HCT116 (cell line): ENCODE results near the gene NDE1. TPM values are rescaled to one million over a fixed set of nuclear protein-coding genes. Genes with fewer than 3 reads are reported as not detected.

Experiments
- ATAC-seq: fragments of 200-7000 bp; cut with Tn5 transposase; 2 replicates; pipeline ENCODE4 v1.9.1; 2020; ENCODE audit warnings: mild to moderate bottlenecking, moderate library complexity
- BruUV-seq: library from RNA; stranded (reverse); fragments of 400-500 nt; replicated peaks from 2 replicates; lab custom pipeline; 2021; lab: Mats Ljungman, UMichigan
- CTCF ChIA-PET: fragments of 300-600 bp; sonication (Branson Sonifier 250); formaldehyde crosslinking; loops from one replicate; lab custom pipeline; 2021; ENCODE audit warnings: antibody characterized with exemption; lab: Charles Lee
- POLR2A ChIA-PET: fragments of 300-600, 350-600 bp; sonication (Branson Sonifier 250); formaldehyde crosslinking; loops from one replicate; lab custom pipeline; 2021; ENCODE audit warnings: antibody characterized with exemption; lab: Charles Lee
- RAD21 ChIA-PET, 2 experiments: fragments of 300-600 bp; sonication (Branson Sonifier 250); formaldehyde crosslinking; loops; one replicate each; lab custom pipeline; 2023; ENCODE audit warnings: low total read pairs in 2 of 2; ENCODE audit not compliant: uncharacterized antibody in 2 of 2, unreplicated experiment in 2 of 2, low non-redundant PET in 1 of 2; lab: Charles Lee
- DNase-seq: peaks from one replicate; pipeline ENCODE4 v3.0.0-alpha.2; 2010; ENCODE audit warnings: low read depth, low spot score
- H2AFZ ChIP-seq: fragments of 200-600 bp; shearing (Covaris generic), sonication (generic); 2 replicates; pipeline ENCODE4 v1.6.1; 2017; ENCODE audit warnings: low read depth, mixed run types, mixed read lengths, antibody characterized with exemption, low read length; ENCODE audit not compliant: poor library complexity, severe bottlenecking
- H3K27ac ChIP-seq: 2 replicates; pipeline ENCODE4 v1.5.1; 2012; ENCODE audit warnings: low read depth, low read length
- H3K27me3 ChIP-seq: fragments of 200-600 bp; sonication (generic); 2 replicates; pipeline ENCODE4 v1.6.1; 2016; ENCODE audit warnings: mixed run types, low read length, mixed read lengths; ENCODE audit not compliant: insufficient read depth
- H3K36me3 ChIP-seq, 2 experiments: fragments of 200-500 bp in 1 of 2; fragments of 200-600 bp in 1 of 2; sonication (Bioruptor generic) in 1 of 2; sonication (generic) in 1 of 2; 2 replicates each; pipeline versions ENCODE4 v1.5.1 to v1.6.1; 2014 to 2016; ENCODE audit warnings: low read length in 2 of 2, inconsistent platforms in 1 of 2, mixed read lengths in 1 of 2, mixed run types in 1 of 2; ENCODE audit not compliant: insufficient read depth in 2 of 2, control insufficient read depth in 1 of 2
- H3K4me1 ChIP-seq, 2 experiments: fragments of 200-600 bp in 1 of 2; sonication (generic) in 1 of 2; 2 replicates each; pipeline versions ENCODE4 v1.5.1 to v1.6.1; 2012 to 2017; ENCODE audit warnings: low read length in 2 of 2, inconsistent platforms in 1 of 2, mild to moderate bottlenecking in 1 of 2, mixed read lengths in 1 of 2, mixed run types in 1 of 2, moderate library complexity in 1 of 2; ENCODE audit not compliant: insufficient read depth in 2 of 2, control insufficient read depth in 1 of 2
- H3K4me2 ChIP-seq: fragments of 200-600 bp; sonication (generic); 2 replicates; pipeline ENCODE4 v1.6.1; 2017; ENCODE audit warnings: mixed run types, low read length, mixed read lengths
- H3K4me3 ChIP-seq, 2 experiments: fragments of 200-600 bp in 1 of 2; sonication (generic) in 1 of 2; replicated peaks in 1 of 2; 2 replicates each; pipeline ENCODE4 v1.5.1; 2011 to 2016; ENCODE audit warnings: low read length in 2 of 2, control low read depth in 1 of 2, low read depth in 1 of 2, mild to moderate bottlenecking in 1 of 2, mixed read lengths in 1 of 2, mixed run types in 1 of 2
- H3K79me2 ChIP-seq: fragments of 200-600 bp; sonication (generic); 2 replicates; pipeline ENCODE4 v1.6.1; 2017; ENCODE audit warnings: mild to moderate bottlenecking, mixed run types, low read length, moderate library complexity, mixed read lengths; ENCODE audit not compliant: insufficient read depth
- H3K9ac ChIP-seq: fragments of 200-600 bp; sonication (generic); 2 replicates; pipeline ENCODE4 v1.6.1; 2016; ENCODE audit warnings: low read length, mixed read lengths
- H3K9me2 ChIP-seq: fragments of 200-600 bp; sonication (generic), shearing (Covaris generic); 2 replicates; pipeline ENCODE4 v1.6.1; 2017; ENCODE audit warnings: mixed run types, mild to moderate bottlenecking, moderate library complexity; ENCODE audit not compliant: insufficient read depth
- H3K9me3 ChIP-seq, 2 experiments: fragments of 200-500 bp in 1 of 2; fragments of 200-600 bp in 1 of 2; sonication (Bioruptor generic) in 1 of 2; sonication (generic) in 1 of 2; 2 replicates each; pipeline ENCODE4 v1.6.1; 2014 to 2017; ENCODE audit warnings: low read length in 2 of 2, mixed read lengths in 2 of 2, inconsistent platforms in 1 of 2, low read depth in 1 of 2, mild to moderate bottlenecking in 1 of 2, mixed run types in 1 of 2, moderate library complexity in 1 of 2; ENCODE audit not compliant: control insufficient read depth in 1 of 2, insufficient read depth in 1 of 2
- H4K20me1 ChIP-seq: fragments of 200-600 bp; sonication (generic), shearing (Covaris generic); 2 replicates; pipeline ENCODE4 v1.6.1; 2017; ENCODE audit warnings: mixed run types, mild to moderate bottlenecking, moderate library complexity; ENCODE audit not compliant: insufficient read depth
- EZH2phosphoT487 ChIP-seq: fragments of 200-600 bp; IDR thresholded peaks from 2 replicates; pipeline ENCODE4 v1.6.1; 2018; ENCODE audit warnings: antibody characterized with exemption, borderline replicate concordance
- FOSL1 ChIP-seq: IDR thresholded peaks from 2 replicates; pipeline ENCODE4 v1.6.1; 2012; ENCODE audit warnings: low read depth
- JUND ChIP-seq: IDR thresholded peaks from 2 replicates; pipeline ENCODE4 v1.6.1; 2012
- POLR2A ChIP-seq: IDR thresholded peaks from 2 replicates; pipeline ENCODE4 v1.7.0; 2011; ENCODE audit warnings: borderline replicate concordance; ENCODE audit not compliant: insufficient read depth, insufficient read length; ENCODE audit errors: extremely low read depth
- SIN3A ChIP-seq: IDR thresholded peaks from 2 replicates; pipeline ENCODE4 v1.6.1; 2012; ENCODE audit warnings: low read depth
- ZFX ChIP-seq: fragments of 450-650 bp; IDR thresholded peaks from 2 replicates; pipeline ENCODE4 v1.6.1; 2017
- intact Hi-C: fragments of 100-400 bp; cut with micrococcal nuclease; formaldehyde crosslinking; loops from 2 replicates; pipeline ENCODE4 v1.10.0; 2022
- total RNA-seq: library from RNA; stranded (reverse); gene quantifications from one replicate; pipeline ENCODE4 v1.2.1, GENCODE V29; 2021; ENCODE audit not compliant: unreplicated experiment
- TF ChIP-seq, protein P1 (sequence below): IDR thresholded peaks from 2 replicates; pipeline ENCODE4 v1.6.1; 2012
- TF ChIP-seq, protein P2 (sequence below): IDR thresholded peaks from 2 replicates; pipeline ENCODE4 v1.6.1; 2011; ENCODE audit warnings: mild to moderate bottlenecking, low read length, moderate library complexity; ENCODE audit not compliant: insufficient replicate concordance; ENCODE audit errors: extremely low read depth

Gene NDE1
- total RNA-seq, 1 experiment from 2014 or later, result 103 TPM

DNA sequence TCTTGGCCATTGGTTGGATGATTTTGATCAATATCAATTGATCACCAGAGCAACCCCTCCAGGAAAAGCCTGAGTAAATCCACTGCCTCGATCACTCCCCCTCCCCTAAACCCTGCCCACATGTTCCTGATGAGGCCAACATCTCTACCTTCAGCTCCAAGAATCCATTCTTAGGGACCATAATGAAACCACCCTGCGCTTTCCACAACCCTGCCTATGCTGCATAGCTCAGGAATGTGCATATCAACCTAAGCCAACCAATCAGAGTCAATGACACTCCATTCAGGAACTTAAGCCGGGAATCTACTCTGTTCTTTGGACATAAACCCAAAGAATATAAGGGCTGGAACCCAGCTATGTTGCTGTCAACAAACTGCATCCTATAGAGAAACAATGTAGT lies 120.5 kb downstream of the NDE1 start:
- H3K36me3 ChIP-seq, result no peaks in the 10 kb centered on the region
- no peaks in the 10 kb centered on the region for H3K79me2 ChIP-seq
- H2AFZ ChIP-seq, result no peak overlapping the region
- no peaks in the 10 kb centered on the region for H4K20me1 ChIP-seq
- no peak overlapping the region for H3K27ac ChIP-seq
- ChIA-PET CTCF (interaction anchor here (1.0 kb wide), 1 partner anchor 51 kb away, joined by 4 read pairs; no protein-coding TSS in a partner anchor), RAD21 (no interaction called here), POLR2A (no interaction called here)
- no peaks in the 10 kb centered on the region for H3K27me3 ChIP-seq
- no peaks in the 10 kb centered on the region for H3K9me2 ChIP-seq
- ATAC-seq, result no peak
- no peak overlapping the region for H3K9ac ChIP-seq
- BruUV-seq, result no TSS peak
- peaks cover 0 to 3% of the 10 kb centered on the region in 2 experiments; a peak in 2 of 4 replicates for H3K4me1 ChIP-seq
- no peak overlapping the region for H3K4me3 ChIP-seq
- no peaks in the 10 kb centered on the region for H3K9me3 ChIP-seq
- DNase-seq, result no peak
- intact Hi-C loops, result no loop called here
- TF ChIP-seq EZH2phosphoT487 (no peak), JUND (no peak)
- no peak overlapping the region for H3K4me2 ChIP-seq

GRCh38 chr16:15771694-15772093 lies 121.6 kb downstream of the NDE1 start:
- H3K9ac ChIP-seq, result no peak overlapping the region
- no peak overlapping the region for H3K27ac ChIP-seq
- H3K4me1 ChIP-seq, result no peaks in the 10 kb centered on the region
- BruUV-seq, result no TSS peak
- no peaks in the 10 kb centered on the region for H3K36me3 ChIP-seq
- TF ChIP-seq JUND, result no peak
- no peak for TF ChIP-seq SIN3A
- TF ChIP-seq, protein P1, sequence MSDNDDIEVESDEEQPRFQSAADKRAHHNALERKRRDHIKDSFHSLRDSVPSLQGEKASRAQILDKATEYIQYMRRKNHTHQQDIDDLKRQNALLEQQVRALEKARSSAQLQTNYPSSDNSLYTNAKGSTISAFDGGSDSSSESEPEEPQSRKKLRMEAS, result no peak
- no peak for TF ChIP-seq POLR2A
- TF ChIP-seq, protein P2, sequence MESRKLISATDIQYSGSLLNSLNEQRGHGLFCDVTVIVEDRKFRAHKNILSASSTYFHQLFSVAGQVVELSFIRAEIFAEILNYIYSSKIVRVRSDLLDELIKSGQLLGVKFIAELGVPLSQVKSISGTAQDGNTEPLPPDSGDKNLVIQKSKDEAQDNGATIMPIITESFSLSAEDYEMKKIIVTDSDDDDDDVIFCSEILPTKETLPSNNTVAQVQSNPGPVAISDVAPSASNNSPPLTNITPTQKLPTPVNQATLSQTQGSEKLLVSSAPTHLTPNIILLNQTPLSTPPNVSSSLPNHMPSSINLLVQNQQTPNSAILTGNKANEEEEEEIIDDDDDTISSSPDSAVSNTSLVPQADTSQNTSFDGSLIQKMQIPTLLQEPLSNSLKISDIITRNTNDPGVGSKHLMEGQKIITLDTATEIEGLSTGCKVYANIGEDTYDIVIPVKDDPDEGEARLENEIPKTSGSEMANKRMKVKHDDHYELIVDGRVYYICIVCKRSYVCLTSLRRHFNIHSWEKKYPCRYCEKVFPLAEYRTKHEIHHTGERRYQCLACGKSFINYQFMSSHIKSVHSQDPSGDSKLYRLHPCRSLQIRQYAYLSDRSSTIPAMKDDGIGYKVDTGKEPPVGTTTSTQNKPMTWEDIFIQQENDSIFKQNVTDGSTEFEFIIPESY, result no peak
- no peak for TF ChIP-seq ZFX
- no peak for TF ChIP-seq FOSL1
- POLR2A ChIA-PET, result no interaction called here
- no peak overlapping the region for H2AFZ ChIP-seq
- H3K9me3 ChIP-seq, result no peaks in the 10 kb centered on the region
- intact Hi-C loops, result no loop called here
- H3K79me2 ChIP-seq, result no peaks in the 10 kb centered on the region
- no peak overlapping the region for H3K4me2 ChIP-seq
- H3K9me2 ChIP-seq, result no peaks in the 10 kb centered on the region
- H3K27me3 ChIP-seq, result no peaks in the 10 kb centered on the region
- ATAC-seq (no peak), DNase-seq (no peak)
- H4K20me1 ChIP-seq, result no peaks in the 10 kb centered on the region
- RAD21 ChIA-PET, result no interaction called here
- no peak overlapping the region for H3K4me3 ChIP-seq
- CTCF ChIA-PET, result no interaction called here
